Sigmoid colon (tissue), 3 donors: ENCODE results near the gene RAD9A.

Experiments
- POLR2A ChIP-seq, 2 donors: fragments of 450-650 bp; IDR thresholded peaks; one replicate each; pipeline ENCODE4 v1.6.1; 2016; ENCODE audit warnings: antibody characterized with exemption in 2 of 2, mild to moderate bottlenecking in 2 of 2, moderate library complexity in 2 of 2
- TF ChIP-seq, protein P1 (sequence below), 4 experiments: fragments of 450-650 bp in 3 of 4; fragments of 200-600 bp in 1 of 4; IDR thresholded peaks; one replicate each; pipeline ENCODE4 v1.5.1; 2016 to 2019; ENCODE audit warnings: antibody characterized with exemption in 4 of 4, mild to moderate bottlenecking in 3 of 4, moderate library complexity in 2 of 4

GRCh38 chr11:67440229-67441097 lies 48.7 kb downstream of the RAD9A start:
- TF ChIP-seq, protein P1, sequence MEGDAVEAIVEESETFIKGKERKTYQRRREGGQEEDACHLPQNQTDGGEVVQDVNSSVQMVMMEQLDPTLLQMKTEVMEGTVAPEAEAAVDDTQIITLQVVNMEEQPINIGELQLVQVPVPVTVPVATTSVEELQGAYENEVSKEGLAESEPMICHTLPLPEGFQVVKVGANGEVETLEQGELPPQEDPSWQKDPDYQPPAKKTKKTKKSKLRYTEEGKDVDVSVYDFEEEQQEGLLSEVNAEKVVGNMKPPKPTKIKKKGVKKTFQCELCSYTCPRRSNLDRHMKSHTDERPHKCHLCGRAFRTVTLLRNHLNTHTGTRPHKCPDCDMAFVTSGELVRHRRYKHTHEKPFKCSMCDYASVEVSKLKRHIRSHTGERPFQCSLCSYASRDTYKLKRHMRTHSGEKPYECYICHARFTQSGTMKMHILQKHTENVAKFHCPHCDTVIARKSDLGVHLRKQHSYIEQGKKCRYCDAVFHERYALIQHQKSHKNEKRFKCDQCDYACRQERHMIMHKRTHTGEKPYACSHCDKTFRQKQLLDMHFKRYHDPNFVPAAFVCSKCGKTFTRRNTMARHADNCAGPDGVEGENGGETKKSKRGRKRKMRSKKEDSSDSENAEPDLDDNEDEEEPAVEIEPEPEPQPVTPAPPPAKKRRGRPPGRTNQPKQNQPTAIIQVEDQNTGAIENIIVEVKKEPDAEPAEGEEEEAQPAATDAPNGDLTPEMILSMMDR (IDR thresholded peaks at IDR 0.05), result no peak
- no peak for TF ChIP-seq POLR2A (IDR thresholded peaks at IDR 0.05)
